GM19468 (cell line): ENCODE measurements around the gene CD6.

ENCODE experiments used
- ATAC-seq: cut with Tn5 transposase; IDR thresholded peaks from one replicate; pipeline ENCODE4 v1.9.1; 2021; ENCODE audit warnings: mild to moderate bottlenecking, moderate library complexity, moderate number of reproducible peaks; ENCODE audit not compliant: unreplicated experiment; ENCODE audit errors: extremely low read depth

CD6 gene

DNA sequence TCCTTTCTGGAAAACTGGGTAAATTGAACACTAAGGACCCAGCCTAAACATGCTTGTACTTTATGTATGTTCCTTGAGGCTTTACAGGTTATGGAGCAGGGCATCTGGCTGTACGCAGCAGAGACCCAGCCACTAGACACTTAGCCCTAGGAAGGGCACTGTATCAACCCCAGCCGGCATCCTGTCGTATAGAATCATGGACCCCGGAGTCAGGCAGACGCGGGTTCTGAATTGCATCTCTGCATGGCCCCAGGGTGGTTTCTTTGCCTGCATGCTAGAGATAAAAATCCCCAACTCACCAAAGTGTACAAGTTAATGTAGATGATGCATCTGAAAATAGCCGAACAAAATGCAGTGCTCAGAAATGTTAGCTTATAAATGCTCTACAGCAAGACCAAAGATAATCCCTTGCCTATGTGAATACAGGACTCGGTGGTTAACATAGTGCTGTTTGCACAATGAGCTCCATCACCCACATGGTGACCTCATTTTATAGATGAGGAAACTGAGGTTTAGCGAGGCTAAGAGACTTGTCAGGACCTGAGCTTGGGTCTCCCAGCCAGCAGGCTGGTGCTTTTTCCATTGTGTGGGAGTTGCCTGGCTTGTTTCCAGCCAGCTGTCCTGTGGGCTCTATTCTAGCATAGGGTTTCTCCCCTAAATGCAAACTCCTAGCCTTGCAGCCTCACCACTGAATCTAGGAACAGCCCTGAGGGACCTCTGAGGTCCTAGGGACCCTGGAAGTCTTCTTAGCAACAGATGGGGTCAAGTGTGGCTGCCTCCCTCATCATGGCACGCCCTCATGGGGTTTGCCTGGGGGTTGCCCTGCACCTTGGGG is 7.3 kb downstream of the CD6 start:
- no peak for ATAC-seq

GRCh38 chr11:60981515-60981914 is 10.0 kb downstream of the CD6 start:
- ATAC-seq: no peak

- ATAC-seq: no peak
Measured at GRCh38 chr11:60982184-60982583, 10.7 kb downstream of the CD6 start.

GRCh38 chr11:60984149-60984548 is 12.7 kb downstream of the CD6 start:
- ATAC-seq: no peak

DNA sequence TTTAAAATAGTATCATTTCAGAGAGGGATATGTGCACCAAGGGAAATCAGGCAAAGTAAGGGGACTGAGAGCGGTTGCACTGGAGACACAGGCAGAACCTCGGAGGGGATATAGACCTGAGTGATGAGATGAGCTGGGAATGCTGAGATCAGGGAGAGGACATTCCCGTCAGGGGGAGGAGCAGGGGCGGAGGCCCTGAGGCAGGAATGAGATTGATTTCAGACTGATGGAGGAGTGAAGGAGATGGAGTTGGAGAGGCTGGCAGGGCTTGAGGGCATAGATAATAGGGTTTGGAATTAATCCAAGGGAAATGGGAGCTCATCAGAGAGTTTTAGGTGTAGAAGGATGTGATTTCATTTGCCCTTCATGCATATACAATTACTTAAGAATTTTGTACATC is 13.2 kb downstream of the CD6 start:
- ATAC-seq: no peak

DNA sequence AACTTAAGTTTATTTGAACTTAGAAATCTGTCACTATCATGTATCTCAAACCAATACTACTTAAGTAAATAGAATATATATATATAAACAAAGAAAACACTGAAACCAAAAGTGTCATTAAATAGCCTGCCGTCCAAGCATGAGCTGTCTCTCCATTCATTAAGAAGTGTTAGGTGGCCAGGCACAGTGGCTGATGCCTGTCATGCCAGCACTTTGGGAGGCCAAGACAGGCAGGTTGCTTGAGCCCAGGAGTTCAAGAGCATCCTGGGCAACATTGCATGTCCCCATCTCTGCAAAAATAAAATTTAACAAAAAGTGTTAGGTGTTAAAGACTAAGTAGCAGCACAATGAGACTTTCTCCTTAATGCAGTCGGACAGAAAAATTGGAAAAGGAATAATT is 14.0 kb downstream of the CD6 start:
- ATAC-seq: no peak

DNA sequence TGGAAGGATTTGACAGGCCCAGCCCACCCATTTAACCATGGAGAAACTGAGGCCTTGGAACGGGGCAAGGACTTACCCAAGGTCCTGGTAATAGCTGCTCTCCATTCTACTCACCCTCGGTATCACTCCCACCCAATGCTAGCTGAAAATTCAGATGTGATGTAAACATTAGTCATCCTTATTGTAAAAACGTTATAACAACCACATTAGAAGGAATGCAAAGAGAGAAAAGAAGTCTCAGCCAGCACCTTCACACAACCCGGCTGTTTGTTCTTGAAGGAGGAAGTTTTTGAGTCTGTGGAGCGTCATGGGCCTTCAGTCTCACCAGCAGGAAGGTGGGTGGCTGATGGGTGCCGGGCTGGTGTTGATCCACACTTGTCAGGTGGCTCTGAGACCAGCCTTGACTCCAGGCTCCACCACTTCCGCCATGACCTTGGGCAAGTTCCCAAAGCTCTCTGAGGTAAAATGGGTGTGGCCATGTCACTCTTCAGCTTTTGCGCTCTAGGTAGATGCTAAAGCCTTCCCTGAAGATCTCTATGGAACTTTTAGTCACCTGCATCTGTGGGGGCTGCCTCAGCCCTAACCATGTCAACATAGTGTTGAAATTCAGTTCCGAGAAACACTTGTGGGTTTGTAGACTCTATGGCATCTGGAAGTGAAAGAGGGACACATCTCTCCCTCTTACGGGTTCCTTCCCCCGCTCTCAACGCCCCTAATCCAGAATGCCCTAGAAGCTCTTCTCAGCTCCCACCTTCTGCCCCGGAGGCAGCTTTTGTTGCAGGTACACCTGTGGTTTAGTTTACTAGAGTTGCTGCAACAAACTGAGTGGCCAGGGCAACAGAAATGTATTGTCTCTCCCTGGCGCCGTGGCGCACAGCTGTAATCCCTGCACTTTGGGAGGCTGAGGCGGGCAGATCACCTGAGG is 14.8 kb downstream of the CD6 start:
- ATAC-seq: no peak

- ATAC-seq: no peak
Measured at GRCh38 chr11:60987577-60988277, 16.2 kb downstream of the CD6 start.

GRCh38 chr11:60988658-60989057 is 17.2 kb downstream of the CD6 start:
- ATAC-seq: no peak

- no peak for ATAC-seq
Measured at GRCh38 chr11:60989093-60989650, 17.7 kb downstream of the CD6 start.

GRCh38 chr11:60991457-60991856 is 20.0 kb downstream of the CD6 start:
- ATAC-seq: no peak

DNA sequence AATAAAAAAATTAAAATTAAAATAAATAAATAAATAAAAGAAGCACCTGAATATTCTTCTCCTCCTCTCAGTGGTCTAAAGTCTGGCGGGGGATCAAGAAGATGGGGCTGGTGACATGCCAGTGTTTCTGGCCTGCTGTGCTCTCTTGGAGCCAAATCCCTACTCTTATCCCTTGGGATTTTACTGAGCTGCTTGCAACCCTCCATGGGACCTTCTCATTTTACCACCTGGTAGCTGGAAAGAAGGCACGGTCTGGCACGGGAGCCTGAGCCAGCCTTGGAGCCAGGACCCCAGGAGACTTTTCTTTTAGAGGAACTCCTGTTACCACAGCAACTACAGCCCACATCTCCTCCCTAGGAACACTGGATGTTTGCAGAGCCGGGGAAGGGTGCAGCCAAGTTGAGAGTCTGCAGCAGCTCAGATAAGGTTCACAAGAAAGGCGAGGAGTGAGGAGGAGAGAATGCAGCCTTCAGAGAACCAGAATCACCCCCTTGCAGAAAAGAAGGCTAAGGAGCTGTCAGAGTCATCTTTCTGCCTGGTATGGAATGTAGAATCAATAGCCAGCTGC is 21.4 kb downstream of the CD6 start:
- no peak for ATAC-seq

- ATAC-seq: no peak
Measured at GRCh38 chr11:60993615-60994014, 22.1 kb downstream of the CD6 start.

GRCh38 chr11:60994541-60995080 is 23.1 kb downstream of the CD6 start:
- ATAC-seq: no peak

DNA sequence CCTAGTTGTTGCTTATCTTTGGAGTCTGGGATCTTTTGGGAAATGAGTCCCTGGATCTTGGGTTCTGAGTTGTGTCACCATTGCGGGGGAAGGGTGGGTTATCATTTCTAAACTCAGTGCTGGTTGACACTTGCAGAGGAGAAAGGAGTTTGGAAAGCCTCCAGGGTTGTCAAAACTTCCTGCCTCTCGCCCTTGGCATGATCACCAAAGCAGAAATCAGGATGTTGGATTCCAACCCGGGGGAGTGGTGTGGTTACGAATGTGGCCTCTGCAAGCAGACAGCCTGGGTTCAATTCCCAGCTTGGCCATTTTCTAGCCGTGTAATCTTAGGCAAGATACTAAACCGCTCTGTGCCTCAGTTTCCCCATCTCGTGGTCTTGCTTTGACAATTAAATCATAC is 24.3 kb downstream of the CD6 start:
- ATAC-seq: no peak

DNA sequence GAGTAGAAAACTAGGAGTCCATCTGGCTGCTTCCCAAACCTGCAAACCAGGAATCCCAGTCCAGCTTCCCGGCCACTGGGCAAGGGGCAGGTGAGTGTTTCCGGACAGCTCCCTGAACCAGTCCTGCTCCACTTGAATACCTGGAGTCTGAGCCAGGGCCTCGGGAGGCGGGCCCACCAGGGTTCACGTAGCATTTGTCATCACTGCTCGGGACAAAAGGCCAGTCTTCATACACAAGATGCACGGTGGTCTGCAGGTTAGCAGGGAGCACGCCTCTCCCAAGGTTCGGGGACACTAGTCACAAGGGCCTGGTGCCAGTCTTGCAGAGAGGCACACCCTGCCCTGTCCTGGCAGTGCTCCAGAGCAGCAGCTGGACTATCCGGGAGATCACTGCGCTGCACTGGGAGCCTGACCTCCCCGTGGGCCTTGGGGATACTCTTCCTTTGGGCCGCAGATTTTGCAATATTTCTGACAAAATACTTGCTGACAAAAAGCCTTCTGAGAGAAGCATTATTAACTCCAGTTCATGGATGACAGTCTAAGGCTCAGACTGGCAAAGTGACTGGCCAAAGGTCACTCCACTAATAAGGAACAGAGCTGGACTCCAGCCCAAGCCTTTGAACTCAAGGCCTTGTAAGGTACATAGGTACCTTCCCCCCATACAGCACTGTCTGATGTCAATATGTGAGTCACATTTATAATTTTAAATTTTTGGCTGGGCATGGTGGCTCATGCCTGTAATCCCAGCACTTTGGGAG is 25.1 kb downstream of the CD6 start:
- ATAC-seq: no peak

- ATAC-seq: no peak
Measured at GRCh38 chr11:61000426-61000825, 28.9 kb downstream of the CD6 start.

DNA sequence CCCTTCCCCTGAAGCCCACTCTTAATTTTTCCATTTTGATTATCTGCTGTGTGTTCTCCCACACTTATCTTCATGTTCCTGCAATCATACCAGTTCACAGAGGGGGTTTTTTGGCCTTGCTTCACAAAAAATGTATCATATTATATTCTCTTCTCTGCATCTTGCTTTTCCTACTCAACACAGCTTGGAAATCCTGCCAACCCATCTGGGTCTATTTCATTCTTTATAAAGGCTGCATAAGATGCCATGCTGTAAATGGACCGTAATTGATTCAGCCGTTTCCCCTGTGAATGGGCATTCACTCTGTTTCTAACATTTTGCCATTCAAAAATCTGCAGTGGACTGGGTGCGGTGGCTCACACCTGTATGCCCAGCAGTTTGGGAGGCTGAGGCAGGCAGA is 30.5 kb downstream of the CD6 start:
- ATAC-seq: no peak

DNA sequence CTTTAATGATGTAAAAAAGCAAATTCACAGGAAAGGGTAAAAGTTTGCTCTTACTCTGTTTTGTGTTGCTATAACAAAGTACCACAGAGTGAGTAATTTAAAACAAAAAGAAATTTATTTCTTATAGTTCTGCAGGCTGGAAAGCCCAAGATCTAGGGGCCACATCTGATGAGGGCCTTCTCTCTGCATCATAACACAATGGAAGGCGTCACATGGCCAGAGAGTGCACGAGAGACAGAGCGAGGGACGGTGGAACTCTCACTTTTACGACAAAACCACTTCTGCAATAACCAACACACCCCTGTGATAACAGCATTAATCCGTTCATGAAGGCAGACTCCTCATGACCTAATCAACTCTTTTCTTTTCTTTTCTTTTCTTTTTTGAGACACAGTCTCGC is 31.1 kb downstream of the CD6 start:
- ATAC-seq: no peak
